Activated CD8-positive, alpha-beta memory T cell treated with anti-CD3 and anti-CD28 coated beads for 36 hours (primary cell): ENCODE results near the gene CDK18. TPM values are rescaled to one million over a fixed set of nuclear protein-coding genes. Genes with fewer than 3 reads are reported as not detected.

Source experiments
- CTCF ChIA-PET: fragments of 350-600 bp; sonication (Branson Sonifier 250); formaldehyde crosslinking; loops from one replicate; lab custom pipeline; 2021; ENCODE audit warnings: antibody characterized with exemption; lab: Charles Lee
- POLR2A ChIA-PET: fragments of 350-600 bp; sonication (Branson Sonifier 250); formaldehyde crosslinking; loops from one replicate; lab custom pipeline; 2021; ENCODE audit warnings: antibody characterized with exemption; lab: Charles Lee
- total RNA-seq, 2 experiments: library from RNA; stranded (reverse); gene quantifications; one replicate each; pipeline ENCODE4 v1.2.3, GENCODE V29; 2021

Gene CDK18
- total RNA-seq, 2 experiments from 2014 or later = 2.3 to 2.5 TPM

DNA sequence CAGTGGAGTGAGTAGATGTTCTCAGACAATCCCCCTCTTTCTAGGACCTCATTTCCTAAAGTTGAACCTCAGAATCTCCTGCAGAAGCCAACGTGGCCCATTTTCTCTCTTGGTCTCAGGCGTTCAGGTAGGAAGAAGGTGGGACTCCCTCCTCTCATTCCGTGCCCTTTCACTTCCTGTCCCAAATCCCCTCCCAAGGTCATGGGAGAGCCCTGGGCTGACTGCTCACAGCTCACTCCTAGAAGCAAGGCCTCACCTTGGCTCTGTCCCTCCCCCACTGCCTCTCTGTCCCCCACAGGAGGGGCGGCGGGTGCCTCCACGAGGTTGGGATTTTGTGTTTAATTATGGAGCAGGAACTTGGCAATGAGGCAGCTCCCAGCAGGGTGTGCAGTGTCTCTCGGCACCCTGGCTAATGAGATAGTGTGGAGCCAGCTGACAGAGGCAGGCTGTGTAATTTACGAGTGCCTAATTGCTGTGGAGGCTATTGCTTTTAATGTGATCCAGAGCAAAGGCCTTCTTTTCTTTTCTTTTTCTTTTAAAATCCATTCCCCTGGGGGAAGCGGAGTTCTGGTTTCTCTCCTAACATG, 9.1 kb upstream of the CDK18 start:
- ChIA-PET CTCF (interaction anchor here (1.3 to 11.4 kb wide), 2 partner anchors 10 to 28 kb away, joined by 6 to 128 read pairs; no protein-coding TSS in a partner anchor), POLR2A (no interaction called here)

GRCh38 chr1:205496661-205497060, 7.8 kb upstream of the CDK18 start:
- POLR2A ChIA-PET = no interaction called here

GRCh38 chr1:205497351-205497750, 7.1 kb upstream of the CDK18 start:
- ChIA-PET CTCF (interaction anchor here (1.1 to 2.4 kb wide), 2 partner anchors 9 to 12 kb away, joined by 3 to 8 read pairs; no protein-coding TSS in a partner anchor), POLR2A (no interaction called here)

More at GRCh38 chr1:205496661-205497060, 7.8 kb upstream of the CDK18 start:
- CTCF ChIA-PET = no interaction called here

GRCh38 chr1:205499789-205500188, 4.7 kb upstream of the CDK18 start:
- ChIA-PET CTCF (interaction anchor here (1.2 to 2.4 kb wide), 3 partner anchors 14 to 212 kb away, joined by 3 to 8 read pairs (median 4); no protein-coding TSS in a partner anchor), POLR2A (no interaction called here)

- POLR2A ChIA-PET = no interaction called here
- CTCF ChIA-PET = interaction anchor here (1.7 kb wide), 1 partner anchor 19 kb away, joined by 4 read pairs; no protein-coding TSS in a partner anchor
These were observed 3.9 kb upstream of the CDK18 start for GRCh38 chr1:205500240-205501233.

GRCh38 chr1:205502111-205502810, 2.2 kb upstream of the CDK18 start:
- CTCF ChIA-PET = interaction anchor here (1.0 to 1.7 kb wide), 3 partner anchors 9 to 15 kb away, joined by 3 to 6 read pairs (median 4); no protein-coding TSS in a partner anchor
- POLR2A ChIA-PET = no interaction called here

GRCh38 chr1:205502992-205503391, 1.5 kb upstream of the CDK18 start:
- CTCF ChIA-PET = interaction anchor here (1.3 kb wide), 1 partner anchor 10 kb away, joined by 3 read pairs; no protein-coding TSS in a partner anchor
- POLR2A ChIA-PET = no interaction called here

DNA sequence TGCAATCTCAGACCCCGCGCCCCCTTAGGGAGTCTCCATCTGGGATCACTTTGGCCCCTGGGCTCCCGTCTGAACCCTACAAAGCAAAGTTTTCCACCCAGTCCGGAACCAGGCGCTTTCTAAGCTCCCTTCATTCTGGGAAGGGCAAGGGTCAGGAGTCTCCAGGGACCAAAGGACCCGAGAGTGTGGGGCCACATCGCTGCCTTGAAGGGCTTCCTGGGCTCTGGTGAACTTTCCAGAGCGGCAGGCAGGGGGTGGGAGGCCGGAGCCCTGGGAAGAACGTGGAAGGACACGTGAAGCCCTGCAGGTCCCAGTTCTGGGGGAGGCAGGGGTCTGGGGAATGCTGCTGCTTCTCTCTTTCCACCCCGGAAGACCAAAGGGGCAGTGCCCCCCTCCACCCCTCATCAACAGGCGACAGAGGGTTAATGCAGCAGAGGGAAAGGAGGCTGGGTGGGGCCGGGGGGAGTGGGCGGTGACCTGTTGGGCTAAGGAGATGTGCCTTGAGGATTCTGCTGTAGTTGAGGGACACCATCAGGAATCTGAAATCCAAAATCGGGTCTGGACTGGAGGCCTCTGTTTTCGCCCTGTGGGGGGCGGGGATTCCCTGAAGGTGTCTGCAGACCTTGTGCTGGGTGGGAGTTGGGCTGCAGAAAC, 734 bp downstream of the CDK18 start:
- ChIA-PET POLR2A (no interaction called here), CTCF (interaction anchor here (0.6 to 1.2 kb wide), 4 partner anchors 17 to 1156 kb away, joined by 3 to 4 read pairs (median 4); no protein-coding TSS in a partner anchor)

DNA sequence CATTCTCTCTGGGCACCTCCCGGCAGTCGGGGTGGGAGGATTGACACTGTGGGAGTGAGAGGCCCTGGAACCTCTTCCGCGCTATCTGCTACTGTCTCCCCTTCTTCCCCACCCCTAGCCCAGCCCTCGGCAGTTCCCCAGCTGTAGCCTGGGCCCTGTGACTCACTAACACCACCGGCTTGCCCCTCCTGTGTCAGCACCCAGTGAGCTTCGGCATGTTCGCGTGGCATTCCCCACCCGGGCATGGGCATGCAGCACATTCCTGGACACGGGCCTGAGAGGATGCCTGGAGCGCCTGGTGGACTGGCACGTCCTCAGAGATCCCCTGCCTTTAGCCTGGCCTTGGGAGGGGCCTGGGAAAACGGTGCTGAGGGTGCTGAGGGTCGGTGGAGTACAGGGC, 1.3 kb downstream of the CDK18 start:
- POLR2A ChIA-PET = no interaction called here
- CTCF ChIA-PET = interaction anchor here (1.0 kb wide), 1 partner anchor 18 kb away, joined by 3 read pairs; no protein-coding TSS in a partner anchor

- POLR2A ChIA-PET = no interaction called here
- CTCF ChIA-PET = interaction anchor here (0.7 kb wide), 1 partner anchor 232 kb away, joined by 3 read pairs; no protein-coding TSS in a partner anchor
These were observed 2.1 kb downstream of the CDK18 start for GRCh38 chr1:205506409-205507200.

- ChIA-PET CTCF (interaction anchor here (0.6 to 1.9 kb wide), 3 partner anchors 17 to 45 kb away, joined by 3 to 5 read pairs (median 3); no protein-coding TSS in a partner anchor), POLR2A (no interaction called here)
These were observed 3.8 kb downstream of the CDK18 start for GRCh38 chr1:205508227-205508714.

DNA sequence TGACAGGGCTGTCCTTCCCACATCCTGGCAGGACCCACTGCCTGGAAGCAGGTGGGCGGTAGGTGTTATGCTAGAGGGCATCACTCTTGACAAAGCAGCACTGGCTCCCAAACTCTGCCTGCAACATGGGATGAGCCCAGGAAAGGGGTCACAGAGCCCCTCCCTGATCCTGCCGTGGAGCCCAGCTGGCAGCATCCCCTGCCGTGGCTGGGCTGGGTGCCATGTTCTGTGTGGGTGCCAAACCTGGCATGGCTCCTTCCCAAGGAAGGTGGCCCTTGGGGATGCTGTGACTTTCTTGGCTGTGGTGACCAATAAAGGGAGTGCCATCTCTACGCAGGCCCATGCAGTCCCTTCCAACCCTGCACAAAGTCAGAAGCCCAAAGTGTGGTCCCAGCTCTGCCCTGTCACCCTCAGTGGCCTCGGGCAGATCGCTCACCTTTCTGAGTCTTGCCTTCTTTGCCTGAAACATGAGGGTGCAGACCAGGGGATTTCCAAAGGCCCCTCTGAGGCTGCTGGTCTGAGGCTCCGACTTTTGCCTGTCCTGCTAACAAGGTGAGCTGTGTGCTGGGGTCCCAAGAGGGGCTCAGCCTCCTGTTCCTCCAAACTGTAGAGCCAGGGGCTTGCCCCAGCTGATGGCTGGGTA, 6.0 kb downstream of the CDK18 start:
- POLR2A ChIA-PET = no interaction called here
- CTCF ChIA-PET = interaction anchor here (1.2 kb wide), 1 partner anchor 18 kb away, joined by 3 read pairs; no protein-coding TSS in a partner anchor

DNA sequence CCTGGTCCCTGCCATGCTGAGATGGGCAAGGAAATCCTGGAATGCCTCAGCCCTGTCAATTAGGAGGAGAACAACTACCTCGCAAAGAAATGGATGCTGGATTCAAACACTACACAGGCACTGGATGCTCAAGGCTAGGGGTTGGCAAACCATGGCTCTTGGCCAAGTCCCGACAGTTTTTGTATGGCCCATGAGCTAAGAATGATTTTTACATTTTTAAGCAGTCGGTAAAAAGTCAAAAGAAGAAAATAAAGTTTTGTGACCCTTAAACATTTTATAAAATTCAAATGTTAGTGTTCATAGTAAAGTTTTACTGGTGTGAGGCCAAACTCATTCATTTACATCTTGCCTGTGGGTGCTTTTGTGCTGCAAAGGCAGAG, 6.5 kb downstream of the CDK18 start:
- ChIA-PET CTCF (no interaction called here), POLR2A (no interaction called here)

DNA sequence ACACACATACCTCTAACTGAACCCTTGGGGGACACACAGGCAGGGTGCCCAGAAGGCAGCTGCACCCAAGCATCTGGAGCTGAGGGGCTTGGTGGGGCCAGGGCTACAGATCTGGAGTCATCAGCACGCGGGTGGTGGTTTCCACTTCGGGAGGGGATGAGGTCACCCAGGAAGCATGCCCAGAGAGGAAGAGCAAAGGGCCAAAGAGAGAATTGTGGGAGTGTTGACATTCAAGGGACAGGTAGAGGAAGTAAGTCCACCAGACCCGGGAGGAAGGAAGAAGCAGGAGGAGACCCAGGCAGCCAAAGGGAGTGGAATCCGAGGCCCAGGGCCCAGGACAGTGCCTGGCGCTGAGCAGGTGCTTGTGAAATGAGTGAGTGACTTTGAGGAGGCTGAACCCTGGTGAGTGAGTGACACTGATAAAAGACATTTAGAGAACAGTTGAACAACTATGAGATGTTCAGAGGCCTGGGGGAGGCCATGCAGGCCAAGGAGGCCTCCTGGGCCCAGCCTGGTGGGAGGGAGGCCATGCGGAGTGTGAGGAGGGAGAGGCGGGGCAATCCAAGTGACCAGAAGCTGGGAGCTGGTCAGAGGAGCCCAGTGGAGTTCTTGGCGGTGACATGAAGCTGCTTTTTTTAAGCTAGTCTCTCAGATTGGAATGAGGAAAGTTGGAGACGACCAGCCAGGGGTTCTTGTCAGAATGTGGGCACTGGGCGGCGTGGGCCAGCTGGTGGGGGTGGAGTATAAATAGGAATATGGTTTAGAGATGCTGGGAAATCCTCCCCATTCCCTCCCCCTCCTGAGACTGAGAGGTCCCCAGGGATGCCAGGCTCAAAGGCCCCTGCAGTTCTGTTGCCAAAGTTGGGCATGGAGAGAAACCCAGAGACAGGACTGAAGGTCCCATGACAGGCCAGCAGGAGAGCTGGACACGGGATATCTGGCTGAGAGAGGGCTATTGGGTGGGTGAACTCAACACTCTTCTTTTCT, 7.9 kb downstream of the CDK18 start:
- ChIA-PET CTCF (interaction anchor here (1.4 to 2.6 kb wide), 3 partner anchors 10 to 27 kb away, joined by 4 to 14 read pairs (median 4); no protein-coding TSS in a partner anchor), POLR2A (no interaction called here)

DNA sequence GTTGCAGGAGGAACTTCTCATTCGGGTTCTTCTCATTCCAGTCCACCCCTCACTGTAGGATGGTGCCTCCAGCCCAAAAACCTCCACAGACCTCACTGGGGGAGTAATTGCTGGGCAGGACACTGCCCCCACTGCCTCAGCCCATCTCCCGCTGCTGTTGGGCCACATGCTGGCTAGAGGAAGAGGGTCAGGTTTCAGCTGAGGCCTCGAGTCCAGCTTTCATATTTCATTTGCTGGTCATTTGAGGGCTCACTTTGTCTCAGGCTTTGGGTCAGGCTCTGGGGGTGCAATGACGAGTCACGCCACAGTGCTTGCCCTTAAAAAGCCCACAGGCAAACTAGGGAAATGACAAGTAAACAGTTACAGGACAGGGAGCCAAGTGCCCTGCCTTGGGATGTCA, 9.3 kb downstream of the CDK18 start:
- POLR2A ChIA-PET = no interaction called here
- CTCF ChIA-PET = interaction anchor here (1.7 to 2.6 kb wide), 2 partner anchors 11 to 28 kb away, joined by 4 to 14 read pairs; no protein-coding TSS in a partner anchor
